Upper lobe of right lung (tissue), 1 donor: ENCODE results near the gene DGLUCY. TPM values are rescaled to one million over a fixed set of nuclear protein-coding genes. Genes with fewer than 3 reads are reported as not detected.
"Not testable (repeated sequence)": the region's sequence is repeated elsewhere in the genome, so short reads cannot be mapped to it uniquely, and the experiment has no call there.

Source experiments
- ATAC-seq: fragments of 200-7000 bp; cut with Tn5 transposase; one replicate; pipeline ENCODE4 v1.9.1; 2020; ENCODE audit warnings: mild to moderate bottlenecking, moderate library complexity
- DNase-seq: peaks from one replicate; pipeline ENCODE4 v3.0.0-alpha.2; 2020
- H3K27ac ChIP-seq: fragments of 200-600 bp; one replicate; pipeline ENCODE4 v1.8.0; 2022
- H3K27me3 ChIP-seq: fragments of 200-600 bp; one replicate; pipeline ENCODE4 v1.8.0; 2022; ENCODE audit warnings: mild to moderate bottlenecking
- H3K36me3 ChIP-seq: fragments of 200-600 bp; one replicate; pipeline ENCODE4 v1.8.0; 2022
- H3K4me1 ChIP-seq: fragments of 200-600 bp; one replicate; pipeline ENCODE4 v1.8.0; 2022
- H3K4me3 ChIP-seq: fragments of 200-600 bp; one replicate; pipeline ENCODE4 v1.8.0; 2022; ENCODE audit warnings: mild to moderate bottlenecking
- H3K9me3 ChIP-seq: fragments of 200-600 bp; one replicate; pipeline ENCODE4 v1.8.0; 2022
- CTCF ChIP-seq: fragments of 200-600 bp; IDR thresholded peaks from one replicate; pipeline ENCODE4 v1.8.0; 2022; ENCODE audit warnings: antibody characterized with exemption
- intact Hi-C: fragments of 100-400 bp; cut with DNase I; formaldehyde crosslinking; loops from one replicate; pipeline ENCODE4 v1.11.0; 2022
- total RNA-seq: library from RNA; stranded (reverse); fragmentation: NEBNext Ultra II Directional; extraction: Animal tissue kit (Norgen Biotek cat#: 25700); gene quantifications from one replicate; pipeline ENCODE4 v1.2.1, GENCODE V29; 2021
- donor health status: DM: no; HTN: yes; CAD: no; lungs with severe emphysema.

The DGLUCY gene
- total RNA-seq, 1 donor from 2014 or later: 77.6 TPM

GRCh38 chr14:91153360-91153759 lies 39.5 kb downstream of the DGLUCY start:
- intact Hi-C loops: no loop called here
- peaks cover 8% of the 10 kb centered on the region for H3K36me3 ChIP-seq
- DNase-seq: no peak
- TF ChIP-seq CTCF: no peak
- H3K27me3 ChIP-seq: no peaks in the 10 kb centered on the region
- no peaks in the 10 kb centered on the region for H3K9me3 ChIP-seq
- H3K27ac ChIP-seq: no peak overlapping the region
- no peak for ATAC-seq
- H3K4me3 ChIP-seq: no peak overlapping the region
- H3K4me1 ChIP-seq: peaks cover 22% of the 10 kb centered on the region

GRCh38 chr14:91154851-91155625 lies 41.2 kb downstream of the DGLUCY start:
- DNase-seq: no peak
- intact Hi-C loops: no loop called here
- ATAC-seq: peak; percentile 28
- no peaks in the 10 kb centered on the region for H3K27me3 ChIP-seq
- TF ChIP-seq CTCF: no peak
- H3K4me3 ChIP-seq: no peak overlapping the region
- peaks cover 8% of the 10 kb centered on the region for H3K4me1 ChIP-seq
- peaks cover 24% of the 10 kb centered on the region for H3K36me3 ChIP-seq
- no peaks in the 10 kb centered on the region for H3K9me3 ChIP-seq
- no peak overlapping the region for H3K27ac ChIP-seq

- Histone ChIP-seq H3K4me1 (peaks cover 7% of the 10 kb centered on the region), H3K27ac (no peak overlapping the region), H3K4me3 (no peak overlapping the region), H3K27me3 (no peaks in the 10 kb centered on the region), H3K36me3 (peaks cover 30% of the 10 kb centered on the region), H3K9me3 (no peaks in the 10 kb centered on the region)
- intact Hi-C loops: no loop called here
- peak; percentile 14 for TF ChIP-seq CTCF
- ATAC-seq (no peak), DNase-seq (no peak)
Measured at GRCh38 chr14:91155626-91156089, 41.8 kb downstream of the DGLUCY start.

- H3K27ac ChIP-seq, DNase-seq: not testable (repeated sequence)
Measured at GRCh38 chr14:91156142-91156666, 42.3 kb downstream of the DGLUCY start.

GRCh38 chr14:91156877-91157276 lies 43.0 kb downstream of the DGLUCY start:
- ATAC-seq, DNase-seq, H3K4me3 ChIP-seq, H3K9me3 ChIP-seq, H3K27me3 ChIP-seq, H3K4me1 ChIP-seq, H3K27ac ChIP-seq, intact Hi-C loops: not testable (repeated sequence)
- peaks cover 42% of the 10 kb centered on the region for H3K36me3 ChIP-seq

More at GRCh38 chr14:91156142-91156666, 42.3 kb downstream of the DGLUCY start:
- ATAC-seq: peak; percentile 49
- H3K9me3 ChIP-seq, H3K4me3 ChIP-seq, H3K4me1 ChIP-seq, intact Hi-C loops, H3K27me3 ChIP-seq: not testable (repeated sequence)
- peaks cover 36% of the 10 kb centered on the region for H3K36me3 ChIP-seq

GRCh38 chr14:91158091-91158790 lies 44.4 kb downstream of the DGLUCY start:
- H3K9me3 ChIP-seq: no peaks in the 10 kb centered on the region
- H3K27ac ChIP-seq: peak overlapping the region; percentile 76
- peaks cover 7% of the 10 kb centered on the region for H3K4me1 ChIP-seq
- intact Hi-C loops: no loop called here
- no peak overlapping the region for H3K4me3 ChIP-seq
- TF ChIP-seq CTCF: no peak
- DNase-seq (peak; percentile 85), ATAC-seq (peak; percentile 93)
- H3K36me3 ChIP-seq: peaks cover 56% of the 10 kb centered on the region
- no peaks in the 10 kb centered on the region for H3K27me3 ChIP-seq
